Measurements from ENCODE around the gene IFT57.

Gene IFT57

GRCh38 chr3:108123326-108123725 is 98.9 kb downstream of the IFT57 start:
- DNase-seq = no peak

GRCh38 chr3:108122276-108122675 is 99.9 kb downstream of the IFT57 start:
- DNase-seq = no peak

- no peak for DNase-seq
Measured at GRCh38 chr3:108119398-108120104, 102.7 kb downstream of the IFT57 start.

- no peak for DNase-seq
Measured at GRCh38 chr3:108118038-108118768, 104.0 kb downstream of the IFT57 start.

GRCh38 chr3:108117241-108117775 is 104.9 kb downstream of the IFT57 start:
- DNase-seq = no peak

GRCh38 chr3:108114423-108115065 is 107.7 kb downstream of the IFT57 start:
- no peak for DNase-seq

DNA sequence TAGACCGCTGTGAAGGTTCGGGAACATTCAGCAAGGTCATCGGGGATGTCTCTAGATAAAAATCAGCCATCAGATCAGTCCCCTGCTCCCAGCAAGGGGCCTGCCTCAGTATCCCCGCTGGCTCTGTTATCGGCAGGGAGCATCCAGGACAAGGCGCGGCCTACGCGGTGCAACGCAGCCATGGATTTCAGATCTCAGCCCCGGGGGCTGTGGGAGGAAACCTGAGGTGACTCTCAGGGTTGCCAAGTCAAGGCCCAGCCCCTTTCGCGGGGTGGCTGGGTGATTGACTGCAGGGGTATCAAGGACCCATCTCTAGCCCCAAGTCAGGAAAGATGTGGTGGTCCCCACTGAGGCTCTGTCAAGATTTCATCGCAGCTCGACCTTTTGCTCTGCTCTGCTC is 108.2 kb downstream of the IFT57 start:
- no peak for DNase-seq

GRCh38 chr3:108110934-108111333 is 111.3 kb downstream of the IFT57 start:
- DNase-seq = no peak

All from NCI-H2171 (cell line).